CD1c-positive myeloid dendritic cell (primary cell): ENCODE data around the gene PAX8.

Experiments
- DNase-seq: peaks from one replicate; pipeline ENCODE4 v3.0.0-alpha.2; 2016; ENCODE audit errors: extremely low spot score

PAX8 gene

GRCh38 chr2:113236367-113237159, 42.2 kb downstream of the PAX8 start:
- peak; percentile 13 for DNase-seq

- DNase-seq: peak; percentile 81
Measured at GRCh38 chr2:113235347-113236226, 43.1 kb downstream of the PAX8 start.

- no peak for DNase-seq
Measured at GRCh38 chr2:113234721-113235346, 43.9 kb downstream of the PAX8 start.

- peak; percentile 49 for DNase-seq
Measured at GRCh38 chr2:113233593-113234550, 44.8 kb downstream of the PAX8 start.

- DNase-seq: peak; percentile 24
Measured at GRCh38 chr2:113232740-113233139, 46.0 kb downstream of the PAX8 start.

- no peak for DNase-seq
Measured at GRCh38 chr2:113232123-113232522, 46.6 kb downstream of the PAX8 start.

GRCh38 chr2:113231064-113231463, 47.7 kb downstream of the PAX8 start:
- DNase-seq: no peak

- DNase-seq: peak; percentile 55
Measured at GRCh38 chr2:113230531-113230930, 48.2 kb downstream of the PAX8 start.

- peak; percentile 24 for DNase-seq
Measured at GRCh38 chr2:113229795-113230194, 48.9 kb downstream of the PAX8 start.

- DNase-seq: no peak
Measured at GRCh38 chr2:113228991-113229716, 49.6 kb downstream of the PAX8 start.

GRCh38 chr2:113228351-113228750, 50.4 kb downstream of the PAX8 start:
- no peak for DNase-seq

- DNase-seq: no peak
Measured at GRCh38 chr2:113227698-113228097, 51.0 kb downstream of the PAX8 start.

GRCh38 chr2:113227290-113227689, 51.4 kb downstream of the PAX8 start:
- DNase-seq: no peak

GRCh38 chr2:113226462-113226861, 52.3 kb downstream of the PAX8 start:
- no peak for DNase-seq

- peak; percentile 11 for DNase-seq
Measured at GRCh38 chr2:113225263-113226259, 53.2 kb downstream of the PAX8 start.

GRCh38 chr2:113224647-113225236, 54.0 kb downstream of the PAX8 start:
- DNase-seq: no peak

GRCh38 chr2:113223813-113224212, 54.9 kb downstream of the PAX8 start:
- DNase-seq: no peak

GRCh38 chr2:113221846-113222245, 56.9 kb downstream of the PAX8 start:
- no peak for DNase-seq
